GM13977 (cell line): Measurements from ENCODE around the gene PRKAR1B.

Experiments used
- DNase-seq: peaks from one replicate; pipeline ENCODE4 v3.0.0; 2012; ENCODE audit warnings: low spot score
- CTCF ChIP-seq: IDR thresholded peaks from 2 replicates; pipeline ENCODE4 v1.5.1; 2012; ENCODE audit warnings: mild to moderate bottlenecking, control low read depth; ENCODE audit not compliant: insufficient read depth; ENCODE audit errors: extremely low read depth, missing control alignments
- in situ Hi-C: fragments of 300-500 bp; cut with MboI; formaldehyde crosslinking; loops from one replicate; pipeline ENCODE4 v1.12.0; 2022; ENCODE audit warnings: low sequenced_read_pairs, low pct_unique_long_range_greater_than_20kb, mixed read lengths, inconsistent platforms; ENCODE audit not compliant: unreplicated experiment

The PRKAR1B gene

GRCh38 chr7:668139-668931 lies 58.7 kb downstream of the PRKAR1B start:
- no peak for DNase-seq
- in situ Hi-C loops, result no loop called here
- no peak for TF ChIP-seq CTCF

GRCh38 chr7:666454-667292 lies 60.4 kb downstream of the PRKAR1B start:
- no peak for TF ChIP-seq CTCF
- DNase-seq, result no peak
- in situ Hi-C loops, result no loop called here

GRCh38 chr7:665736-666453 lies 61.2 kb downstream of the PRKAR1B start:
- no peak for DNase-seq
- in situ Hi-C loops, result no loop called here
- TF ChIP-seq CTCF, result no peak

- in situ Hi-C loops, result no loop called here
- no peak for TF ChIP-seq CTCF
- DNase-seq, result no peak
Observed at GRCh38 chr7:664997-665735, 61.9 kb downstream of the PRKAR1B start.

GRCh38 chr7:664402-664775 lies 62.7 kb downstream of the PRKAR1B start:
- no peak for DNase-seq
- in situ Hi-C loops, result no loop called here
- TF ChIP-seq CTCF, result no peak

- in situ Hi-C loops, result no loop called here
- no peak for TF ChIP-seq CTCF
- DNase-seq, result no peak
Observed at GRCh38 chr7:662576-662975, 64.5 kb downstream of the PRKAR1B start.
